GM19468 (cell line): Measurements from ENCODE around the gene XYLT1.

ENCODE experiments used
- ATAC-seq: cut with Tn5 transposase; IDR thresholded peaks from one replicate; pipeline ENCODE4 v1.9.1; 2021; ENCODE audit warnings: mild to moderate bottlenecking, moderate library complexity, moderate number of reproducible peaks; ENCODE audit not compliant: unreplicated experiment; ENCODE audit errors: extremely low read depth

XYLT1 gene

GRCh38 chr16:17224879-17225281 lies 245.9 kb downstream of the XYLT1 start:
- no peak for ATAC-seq

DNA sequence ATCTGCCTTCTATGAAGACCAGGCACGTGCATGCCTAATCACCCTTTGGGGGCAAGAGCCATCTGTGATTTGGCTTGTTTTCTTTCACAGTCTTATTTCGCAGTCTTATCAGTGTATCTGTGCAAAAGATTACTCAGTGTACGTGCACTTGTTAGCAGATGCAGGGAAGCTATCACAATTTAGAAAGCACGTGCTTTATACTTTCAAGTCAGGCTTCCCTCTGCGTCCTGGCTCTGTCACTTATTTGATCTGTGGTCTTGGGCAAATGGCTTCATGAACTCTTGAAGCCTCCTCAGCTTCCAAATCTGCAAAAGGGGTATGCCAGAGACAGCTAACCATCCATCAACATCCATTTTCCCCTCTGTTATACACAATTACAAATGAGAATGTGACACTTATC lies 246.4 kb downstream of the XYLT1 start:
- no peak for ATAC-seq

DNA sequence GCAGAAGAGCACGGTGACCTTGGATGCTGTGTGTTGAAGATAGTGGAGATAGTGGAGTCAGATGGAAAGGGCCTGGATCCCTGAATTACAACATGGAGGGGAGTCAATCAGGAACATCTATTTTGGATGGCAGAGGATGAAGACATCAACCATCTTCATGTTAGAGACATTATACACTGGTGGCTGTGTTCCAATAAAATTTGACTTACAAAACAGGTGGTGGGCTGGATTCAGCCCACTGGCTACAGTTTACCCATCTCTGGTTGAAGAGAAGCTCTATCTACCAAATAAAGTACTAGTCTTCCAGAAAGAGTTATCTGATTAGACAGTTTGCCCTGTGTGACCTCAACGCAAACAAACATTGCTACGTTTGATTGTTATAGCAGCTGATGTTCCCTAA lies 247.2 kb downstream of the XYLT1 start:
- ATAC-seq, result no peak

DNA sequence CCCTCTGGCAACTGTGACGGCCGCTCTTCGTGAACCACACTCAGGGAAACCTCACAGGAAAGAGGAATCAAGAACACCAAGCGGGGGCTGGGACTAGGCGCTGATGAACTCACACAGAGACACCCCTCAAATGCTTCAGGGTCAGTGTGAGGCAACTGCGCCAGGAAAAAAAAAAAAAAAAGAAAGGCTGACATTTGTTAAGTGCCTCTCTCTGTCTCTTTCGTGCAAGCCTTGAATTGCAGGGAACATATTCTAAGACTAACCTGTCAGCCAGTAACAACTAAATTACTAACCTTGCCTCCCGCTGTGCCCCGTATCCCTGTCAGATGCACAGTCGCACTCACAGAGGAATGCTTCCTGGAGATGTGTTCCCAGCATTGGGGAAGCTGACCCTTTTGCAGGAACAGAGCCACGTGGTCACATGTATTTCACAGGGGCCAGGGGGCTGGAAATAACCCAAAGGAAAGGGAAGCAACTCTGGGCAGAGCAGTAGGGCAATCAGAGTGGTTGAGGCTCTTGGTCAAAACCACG lies 247.8 kb downstream of the XYLT1 start:
- no peak for ATAC-seq

- ATAC-seq, result no peak
These were observed 250.8 kb downstream of the XYLT1 start for GRCh38 chr16:17219991-17220390.

GRCh38 chr16:17215936-17216335 lies 254.8 kb downstream of the XYLT1 start:
- ATAC-seq, result no peak

DNA sequence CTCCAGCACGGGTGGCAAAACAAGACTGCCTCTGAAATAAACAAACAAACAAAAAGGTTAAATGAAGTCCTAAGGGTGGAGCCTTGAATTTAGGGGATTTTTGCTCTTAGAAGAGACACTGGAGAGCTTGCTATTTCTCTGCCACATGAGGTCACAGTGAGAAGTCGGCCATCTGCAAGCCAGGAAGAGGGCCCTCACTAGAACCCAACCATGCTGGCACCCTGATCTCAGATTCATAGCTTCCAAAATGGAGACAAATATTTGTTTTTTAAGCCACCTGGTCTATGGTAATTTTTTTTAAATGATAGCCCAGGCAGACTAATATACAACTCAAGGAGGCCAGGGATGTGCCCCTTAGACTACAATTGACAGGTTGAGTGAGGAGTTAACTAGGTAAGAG lies 255.5 kb downstream of the XYLT1 start:
- ATAC-seq, result no peak

DNA sequence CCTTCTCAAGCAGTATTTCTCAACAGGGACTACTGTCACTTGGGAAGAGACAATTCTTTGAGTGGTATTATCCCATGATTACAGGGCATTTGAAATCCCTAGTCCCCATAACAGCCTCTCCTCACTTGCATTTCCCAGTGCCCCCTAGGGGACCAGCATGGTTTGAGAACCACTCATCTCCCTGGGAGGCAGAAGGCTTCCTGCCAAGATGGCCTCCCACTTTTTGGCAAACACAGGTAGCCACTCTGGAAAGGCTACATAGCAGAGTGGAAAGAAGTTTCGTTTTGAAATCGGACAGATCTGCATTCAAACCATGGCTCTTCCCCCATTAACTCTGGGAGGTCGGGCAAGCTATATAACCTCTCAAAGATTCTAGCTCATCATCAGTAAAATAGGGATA lies 256.8 kb downstream of the XYLT1 start:
- no peak for ATAC-seq

DNA sequence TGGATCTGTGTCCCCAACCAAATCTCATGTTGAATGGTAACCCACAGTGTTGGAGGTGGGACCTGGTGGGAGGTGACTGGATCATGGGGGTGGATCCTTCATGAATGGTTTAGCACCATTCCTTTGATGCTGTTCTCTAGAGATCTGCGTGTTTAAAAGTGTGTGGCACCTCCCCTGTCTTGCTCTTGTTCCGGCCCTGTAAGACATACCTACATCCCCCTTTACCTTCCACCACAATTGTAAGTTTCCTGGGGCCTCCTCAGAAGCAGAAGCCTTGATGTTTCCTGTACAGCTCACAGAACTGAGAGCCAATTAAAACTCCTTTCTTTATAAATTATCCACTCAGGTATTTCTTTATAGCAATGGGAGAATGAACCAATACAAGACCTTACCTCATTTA lies 257.7 kb downstream of the XYLT1 start:
- ATAC-seq, result no peak

- ATAC-seq, result no peak
These were observed 258.2 kb downstream of the XYLT1 start for GRCh38 chr16:17212606-17213005.

- ATAC-seq, result no peak
These were observed 259.0 kb downstream of the XYLT1 start for GRCh38 chr16:17211797-17212196.

DNA sequence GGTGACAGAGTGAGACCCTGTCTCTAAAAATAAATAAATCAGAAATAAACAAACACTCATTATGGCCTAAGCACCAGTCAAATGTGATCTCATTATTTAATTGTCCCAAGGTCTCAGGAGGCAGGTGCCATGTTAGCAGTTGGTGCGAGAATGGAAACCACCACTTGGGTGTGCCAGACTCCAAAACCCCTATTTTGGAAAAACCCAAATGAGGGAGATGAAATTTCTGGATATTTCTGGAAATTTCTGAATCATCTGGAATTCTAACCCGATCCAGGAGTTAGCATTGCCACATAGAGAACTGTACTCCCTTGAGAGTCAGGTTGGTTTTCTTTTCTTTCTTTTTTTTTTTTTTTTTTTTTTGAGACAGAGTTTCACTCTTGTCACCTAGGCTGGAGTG lies 264.0 kb downstream of the XYLT1 start:
- ATAC-seq, result no peak

- ATAC-seq, result no peak
These were observed 265.2 kb downstream of the XYLT1 start for GRCh38 chr16:17205279-17206211.

GRCh38 chr16:17204644-17205043 lies 266.1 kb downstream of the XYLT1 start:
- no peak for ATAC-seq

GRCh38 chr16:17204206-17204605 lies 266.6 kb downstream of the XYLT1 start:
- ATAC-seq, result no peak

GRCh38 chr16:17203424-17203823 lies 267.3 kb downstream of the XYLT1 start:
- no peak for ATAC-seq

DNA sequence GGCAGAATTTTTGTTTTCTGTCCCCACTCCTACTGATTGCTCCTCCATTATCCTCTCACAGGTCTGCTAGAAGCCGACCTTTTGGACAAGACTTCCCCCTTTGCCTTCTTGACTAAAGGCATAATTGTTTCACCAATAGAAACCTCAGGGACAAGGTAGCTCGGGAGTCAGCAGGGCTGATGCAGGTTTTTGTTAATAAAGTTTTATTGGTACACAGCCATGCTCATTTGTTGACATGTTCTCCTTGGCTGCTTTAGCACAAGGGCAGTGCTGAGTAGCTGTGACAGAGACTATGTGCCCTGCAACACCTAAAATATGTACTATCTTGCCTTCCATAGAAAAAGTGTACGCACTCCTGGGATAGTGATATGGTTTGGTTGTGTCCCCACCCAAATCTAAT lies 271.6 kb downstream of the XYLT1 start:
- no peak for ATAC-seq

DNA sequence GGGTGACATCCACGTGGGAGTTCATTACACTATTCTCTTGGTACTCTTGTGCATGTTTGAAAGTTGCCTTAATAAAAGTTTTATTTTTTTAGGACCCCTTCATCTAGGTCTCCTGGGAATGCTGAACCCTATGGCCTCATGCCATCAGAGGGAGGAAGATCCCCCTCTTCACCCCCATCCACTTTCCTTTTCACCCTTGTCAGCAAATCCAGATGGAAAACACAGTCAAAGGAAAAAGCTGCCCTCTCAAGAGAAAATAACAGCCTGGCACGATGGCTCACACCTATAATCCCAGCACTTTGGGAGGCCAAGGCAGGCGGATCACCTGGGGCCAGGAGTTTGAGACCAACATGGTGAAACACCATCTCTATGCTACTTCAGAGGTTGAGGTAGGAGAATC lies 274.2 kb downstream of the XYLT1 start:
- no peak for ATAC-seq

DNA sequence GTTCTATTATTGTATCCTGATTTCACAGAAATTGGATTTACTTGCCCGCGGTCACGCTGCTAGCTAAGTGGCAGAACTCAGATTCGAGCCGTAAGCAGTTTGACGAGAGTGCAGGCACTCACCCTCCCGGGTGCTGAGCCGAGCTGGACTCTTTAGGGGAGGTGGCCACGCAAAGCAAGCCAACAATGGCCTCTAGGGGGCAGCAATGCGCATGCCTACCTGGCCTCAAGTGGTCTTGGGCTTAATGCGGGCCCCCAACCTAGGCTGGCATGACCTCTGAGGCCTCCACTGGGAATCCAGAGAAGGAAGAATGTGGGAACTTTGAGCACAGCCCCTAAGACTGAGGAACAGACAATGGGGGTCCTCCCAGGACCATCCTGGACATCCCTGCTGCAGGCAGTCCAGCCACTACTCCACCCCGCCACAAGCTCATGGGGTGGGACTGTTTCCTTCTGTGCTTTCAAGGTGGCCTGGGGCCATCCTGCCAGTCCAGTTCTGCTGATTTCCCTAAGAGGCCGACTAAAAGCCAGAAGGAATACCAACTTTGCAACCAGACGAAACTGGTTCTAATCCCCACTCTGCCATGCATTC lies 276.5 kb downstream of the XYLT1 start:
- no peak for ATAC-seq

GRCh38 chr16:17193566-17194100 lies 277.1 kb downstream of the XYLT1 start:
- ATAC-seq, result no peak

DNA sequence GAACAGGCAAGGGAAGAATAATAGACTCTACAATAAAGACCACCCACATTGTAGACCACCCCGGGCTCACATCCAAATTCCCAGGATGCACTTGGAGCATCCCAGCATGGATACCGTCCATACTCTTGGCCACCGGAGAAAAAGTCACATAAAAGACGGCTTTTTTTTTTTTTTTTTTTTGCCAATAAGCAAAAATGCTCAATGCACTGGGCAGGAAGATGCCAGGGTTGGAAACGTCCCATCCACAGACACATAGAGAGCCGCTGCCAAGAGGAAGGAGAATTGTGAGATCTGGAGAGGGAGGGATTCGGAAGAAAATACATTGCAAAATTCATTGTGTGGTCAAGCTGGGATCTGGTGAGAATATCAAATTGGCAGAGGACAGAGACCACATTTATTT lies 286.7 kb downstream of the XYLT1 start:
- no peak for ATAC-seq
